ENCODE measurements around the gene HCN2.
A peak's percentile ranks its signal among the peaks of the same experiment; 100 is the strongest.
"Not testable (repeated sequence)": the region's sequence is repeated elsewhere in the genome, so short reads cannot be mapped to it uniquely, and the experiment has no call there.

Gene HCN2

GRCh38 chr19:577439-578392, 12.0 kb upstream of the HCN2 start:
- Mint-ChIP-seq H3K27me3 (no peaks in the 10 kb centered on the region), H3K36me3 (peaks cover 28% of the 10 kb centered on the region), H3K4me1 (peaks cover 44% of the 10 kb centered on the region), H3K27ac (no peak overlapping the region), H3K4me3 (no peak overlapping the region), H3K9me3 (no peaks in the 10 kb centered on the region)
- no peak for ATAC-seq

- H3K4me3 Mint-ChIP-seq: no peak overlapping the region
- peaks cover 8% of the 10 kb centered on the region for H3K27me3 Mint-ChIP-seq
- no peak overlapping the region for H3K27ac Mint-ChIP-seq
- no peaks in the 10 kb centered on the region for H3K9me3 Mint-ChIP-seq
- H3K4me1 Mint-ChIP-seq: peaks cover 39% of the 10 kb centered on the region
- no peak for ATAC-seq
- peaks cover 43% of the 10 kb centered on the region for H3K36me3 Mint-ChIP-seq
Measured at GRCh38 chr19:579111-579841, 10.4 kb upstream of the HCN2 start.

- Mint-ChIP-seq H3K9me3 (no peaks in the 10 kb centered on the region), H3K4me1 (peaks cover 34% of the 10 kb centered on the region), H3K27ac (no peak overlapping the region), H3K36me3 (peaks cover 41% of the 10 kb centered on the region), H3K4me3 (no peak overlapping the region), H3K27me3 (peaks cover 12% of the 10 kb centered on the region)
- no peak for ATAC-seq
Measured at GRCh38 chr19:579842-580155, 9.9 kb upstream of the HCN2 start.

- Mint-ChIP-seq H3K9me3 (no peaks in the 10 kb centered on the region), H3K4me3 (no peak overlapping the region), H3K4me1 (peaks cover 28% of the 10 kb centered on the region), H3K27ac (no peak overlapping the region), H3K27me3 (peaks cover 17% of the 10 kb centered on the region), H3K36me3 (peaks cover 37% of the 10 kb centered on the region)
- no peak for ATAC-seq
Measured at GRCh38 chr19:580274-580835, 9.3 kb upstream of the HCN2 start.

GRCh38 chr19:581399-582111, 8.1 kb upstream of the HCN2 start:
- Mint-ChIP-seq H3K4me3 (no peak overlapping the region), H3K4me1 (peaks cover 18% of the 10 kb centered on the region), H3K27ac (no peak overlapping the region), H3K27me3 (peaks cover 19% of the 10 kb centered on the region), H3K9me3 (no peaks in the 10 kb centered on the region), H3K36me3 (peaks cover 33% of the 10 kb centered on the region)
- no peak for ATAC-seq

GRCh38 chr19:582497-583197, 7.0 kb upstream of the HCN2 start:
- peaks cover 12% of the 10 kb centered on the region for H3K4me1 Mint-ChIP-seq
- H3K9me3 Mint-ChIP-seq: no peaks in the 10 kb centered on the region
- no peak for ATAC-seq
- H3K36me3 Mint-ChIP-seq: peaks cover 30% of the 10 kb centered on the region
- no peak overlapping the region for H3K27ac Mint-ChIP-seq
- H3K27me3 Mint-ChIP-seq: peaks cover 19% of the 10 kb centered on the region
- H3K4me3 Mint-ChIP-seq: no peak overlapping the region

- Mint-ChIP-seq H3K4me3 (no peak overlapping the region), H3K27me3 (peaks cover 26% of the 10 kb centered on the region), H3K4me1 (peaks cover 14% of the 10 kb centered on the region), H3K9me3 (no peaks in the 10 kb centered on the region), H3K36me3 (peaks cover 26% of the 10 kb centered on the region), H3K27ac (peak overlapping the region; percentile 40)
- ATAC-seq: no peak
Measured at GRCh38 chr19:583198-583967, 6.3 kb upstream of the HCN2 start.

GRCh38 chr19:583968-584239, 5.8 kb upstream of the HCN2 start:
- H3K36me3 Mint-ChIP-seq: peaks cover 24% of the 10 kb centered on the region
- no peak overlapping the region for H3K4me3 Mint-ChIP-seq
- no peaks in the 10 kb centered on the region for H3K9me3 Mint-ChIP-seq
- ATAC-seq: no peak
- H3K27me3 Mint-ChIP-seq: peaks cover 31% of the 10 kb centered on the region
- peak overlapping the region; percentile 40 for H3K27ac Mint-ChIP-seq
- H3K4me1 Mint-ChIP-seq: peaks cover 17% of the 10 kb centered on the region

GRCh38 chr19:584240-585001, 5.3 kb upstream of the HCN2 start:
- ATAC-seq: peak; percentile 75
- peaks cover 20% of the 10 kb centered on the region for H3K4me1 Mint-ChIP-seq
- H3K4me3 Mint-ChIP-seq: no peak overlapping the region
- H3K9me3 Mint-ChIP-seq: no peaks in the 10 kb centered on the region
- H3K27me3 Mint-ChIP-seq: peaks cover 34% of the 10 kb centered on the region
- peaks cover 24% of the 10 kb centered on the region for H3K36me3 Mint-ChIP-seq
- H3K27ac Mint-ChIP-seq: peak overlapping the region; percentile 40

- H3K9me3 Mint-ChIP-seq: not testable (repeated sequence)
Measured at GRCh38 chr19:585146-585545, 4.5 kb upstream of the HCN2 start.

GRCh38 chr19:585551-586110, 4.0 kb upstream of the HCN2 start:
- H3K4me1 Mint-ChIP-seq: peaks cover 20% of the 10 kb centered on the region
- peaks cover 34% of the 10 kb centered on the region for H3K27me3 Mint-ChIP-seq
- H3K4me3 Mint-ChIP-seq: no peak overlapping the region
- peaks cover 18% of the 10 kb centered on the region for H3K36me3 Mint-ChIP-seq
- H3K27ac Mint-ChIP-seq: no peak overlapping the region
- no peaks in the 10 kb centered on the region for H3K9me3 Mint-ChIP-seq
- no peak for ATAC-seq

More at GRCh38 chr19:585146-585545, 4.5 kb upstream of the HCN2 start:
- not testable (repeated sequence) for ATAC-seq, H3K4me3 Mint-ChIP-seq, H3K27ac Mint-ChIP-seq
- Mint-ChIP-seq H3K27me3 (peaks cover 34% of the 10 kb centered on the region), H3K4me1 (peaks cover 20% of the 10 kb centered on the region), H3K36me3 (peaks cover 22% of the 10 kb centered on the region)

- Mint-ChIP-seq H3K9me3 (no peaks in the 10 kb centered on the region), H3K27ac (no peak overlapping the region), H3K4me3 (peak overlapping the region; percentile 58), H3K36me3 (peaks cover 9% of the 10 kb centered on the region), H3K27me3 (peaks cover 59% of the 10 kb centered on the region), H3K4me1 (peaks cover 20% of the 10 kb centered on the region)
- peak; percentile 43 for ATAC-seq
Measured at GRCh38 chr19:588093-588740, 1.5 kb upstream of the HCN2 start.

Data from stimulated activated memory B cell treated with anti-CD40 and anti-IgM and Interleukin-4, amounts not matched to agents 10 μg/mL and 1 μg/mL and 100 μg/mL, for 72 hours (primary cell).